NB4 (cell line): ENCODE data around the gene VDAC1.

Experiments
- DNase-seq: peaks from one replicate; pipeline ENCODE4 v3.0.0; 2010; ENCODE audit warnings: low read depth
- H3K4me3 ChIP-seq: one replicate; pipeline ENCODE4 v1.5.1; 2011; ENCODE audit warnings: mild to moderate bottlenecking, low read depth, low read length, moderate library complexity
- MAX ChIP-seq: IDR thresholded peaks from 2 replicates; pipeline ENCODE4 v1.6.1; 2011; ENCODE audit warnings: low read depth, low read length
- MYC ChIP-seq: IDR thresholded peaks from 2 replicates; pipeline ENCODE4 v1.6.1; 2011; ENCODE audit warnings: low read depth, low read length
- POLR2A ChIP-seq: IDR thresholded peaks from 2 replicates; pipeline ENCODE4 v1.6.1; 2011; ENCODE audit warnings: mild to moderate bottlenecking; ENCODE audit not compliant: insufficient read length; ENCODE audit errors: extremely low read depth
- TF ChIP-seq, protein P1 (sequence below): IDR thresholded peaks from one replicate; pipeline ENCODE4 v1.5.1; 2012; ENCODE audit warnings: low read depth, low read length

VDAC1 gene

DNA sequence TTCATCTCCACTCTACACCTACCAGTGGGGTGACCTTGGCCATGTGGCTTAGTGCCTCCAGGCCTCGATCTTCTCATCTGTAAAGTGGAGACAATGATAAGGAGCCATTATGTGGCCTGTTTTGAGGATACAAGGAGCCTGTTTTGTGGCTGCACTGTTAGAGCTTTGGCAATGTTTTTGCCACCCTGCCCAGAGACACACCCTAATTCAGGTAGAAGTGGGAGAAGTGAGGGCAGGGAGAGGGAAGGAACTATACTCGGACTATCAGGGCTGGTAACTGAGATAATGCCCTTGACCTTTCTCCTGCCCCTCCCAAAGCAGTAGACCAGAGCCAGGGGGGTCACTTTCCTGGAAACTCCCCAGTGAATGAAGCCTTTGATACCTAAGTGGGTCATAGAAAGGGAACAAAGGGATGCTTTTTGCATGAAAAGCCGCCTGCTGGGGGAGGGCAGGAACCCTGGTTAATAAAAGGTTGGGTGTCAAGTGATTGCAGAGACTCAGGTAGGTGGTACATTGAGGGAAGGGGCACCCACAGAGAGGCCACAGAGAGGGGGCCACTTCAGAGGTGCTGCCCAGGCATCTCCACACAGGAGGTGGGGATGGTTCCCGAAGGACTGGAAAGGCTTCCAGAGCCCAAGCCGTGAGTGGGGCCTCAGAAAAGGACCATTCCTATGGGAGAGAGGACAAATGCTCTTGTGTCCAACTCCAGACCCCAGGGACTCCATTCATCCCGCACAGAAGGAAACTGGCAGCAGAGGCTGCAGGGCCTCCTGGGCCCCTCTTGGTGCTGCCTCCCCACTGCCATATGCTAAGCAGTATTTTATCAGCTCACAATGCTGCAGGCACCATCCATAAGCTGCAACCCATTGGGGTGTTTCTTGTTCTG lies 42.3 kb upstream of the VDAC1 start:
- H3K4me3 ChIP-seq, result no peak overlapping the region
- TF ChIP-seq MAX (no peak), MYC (no peak), POLR2A (no peak)
- TF ChIP-seq, protein P1, sequence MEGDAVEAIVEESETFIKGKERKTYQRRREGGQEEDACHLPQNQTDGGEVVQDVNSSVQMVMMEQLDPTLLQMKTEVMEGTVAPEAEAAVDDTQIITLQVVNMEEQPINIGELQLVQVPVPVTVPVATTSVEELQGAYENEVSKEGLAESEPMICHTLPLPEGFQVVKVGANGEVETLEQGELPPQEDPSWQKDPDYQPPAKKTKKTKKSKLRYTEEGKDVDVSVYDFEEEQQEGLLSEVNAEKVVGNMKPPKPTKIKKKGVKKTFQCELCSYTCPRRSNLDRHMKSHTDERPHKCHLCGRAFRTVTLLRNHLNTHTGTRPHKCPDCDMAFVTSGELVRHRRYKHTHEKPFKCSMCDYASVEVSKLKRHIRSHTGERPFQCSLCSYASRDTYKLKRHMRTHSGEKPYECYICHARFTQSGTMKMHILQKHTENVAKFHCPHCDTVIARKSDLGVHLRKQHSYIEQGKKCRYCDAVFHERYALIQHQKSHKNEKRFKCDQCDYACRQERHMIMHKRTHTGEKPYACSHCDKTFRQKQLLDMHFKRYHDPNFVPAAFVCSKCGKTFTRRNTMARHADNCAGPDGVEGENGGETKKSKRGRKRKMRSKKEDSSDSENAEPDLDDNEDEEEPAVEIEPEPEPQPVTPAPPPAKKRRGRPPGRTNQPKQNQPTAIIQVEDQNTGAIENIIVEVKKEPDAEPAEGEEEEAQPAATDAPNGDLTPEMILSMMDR, result no peak

DNA sequence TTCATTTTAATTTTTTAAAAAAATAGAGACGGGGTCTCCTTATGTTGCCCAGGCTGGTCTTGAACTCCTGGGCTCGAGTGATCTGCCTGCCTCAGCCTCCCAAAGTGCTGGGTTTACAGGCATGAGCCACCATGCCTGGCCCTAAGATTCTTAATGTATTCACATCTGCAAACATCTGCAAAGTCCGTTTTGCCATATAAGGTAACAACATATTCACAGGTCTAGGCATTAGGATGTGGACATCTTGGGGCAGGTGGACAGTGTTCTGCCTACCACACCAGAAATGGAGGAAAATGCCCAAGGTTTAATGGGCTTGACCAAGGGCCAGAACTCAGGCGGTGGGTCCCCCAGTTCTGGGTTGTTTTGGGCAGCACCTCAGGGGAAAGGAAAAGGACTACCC lies 41.6 kb upstream of the VDAC1 start:
- TF ChIP-seq POLR2A (no peak), MYC (no peak), MAX (no peak)
- TF ChIP-seq, protein P1, result no peak
- no peak for DNase-seq
- H3K4me3 ChIP-seq, result no peak overlapping the region

More for the DNA sequence above, 42.3 kb upstream of the VDAC1 start:
- DNase-seq, result no peak

GRCh38 chr5:134043793-134044792 lies 39.3 kb upstream of the VDAC1 start:
- TF ChIP-seq MYC (no peak), POLR2A (no peak), MAX (no peak)
- TF ChIP-seq, protein P1, result no peak
- DNase-seq, result no peak
- H3K4me3 ChIP-seq, result no peak overlapping the region

DNA sequence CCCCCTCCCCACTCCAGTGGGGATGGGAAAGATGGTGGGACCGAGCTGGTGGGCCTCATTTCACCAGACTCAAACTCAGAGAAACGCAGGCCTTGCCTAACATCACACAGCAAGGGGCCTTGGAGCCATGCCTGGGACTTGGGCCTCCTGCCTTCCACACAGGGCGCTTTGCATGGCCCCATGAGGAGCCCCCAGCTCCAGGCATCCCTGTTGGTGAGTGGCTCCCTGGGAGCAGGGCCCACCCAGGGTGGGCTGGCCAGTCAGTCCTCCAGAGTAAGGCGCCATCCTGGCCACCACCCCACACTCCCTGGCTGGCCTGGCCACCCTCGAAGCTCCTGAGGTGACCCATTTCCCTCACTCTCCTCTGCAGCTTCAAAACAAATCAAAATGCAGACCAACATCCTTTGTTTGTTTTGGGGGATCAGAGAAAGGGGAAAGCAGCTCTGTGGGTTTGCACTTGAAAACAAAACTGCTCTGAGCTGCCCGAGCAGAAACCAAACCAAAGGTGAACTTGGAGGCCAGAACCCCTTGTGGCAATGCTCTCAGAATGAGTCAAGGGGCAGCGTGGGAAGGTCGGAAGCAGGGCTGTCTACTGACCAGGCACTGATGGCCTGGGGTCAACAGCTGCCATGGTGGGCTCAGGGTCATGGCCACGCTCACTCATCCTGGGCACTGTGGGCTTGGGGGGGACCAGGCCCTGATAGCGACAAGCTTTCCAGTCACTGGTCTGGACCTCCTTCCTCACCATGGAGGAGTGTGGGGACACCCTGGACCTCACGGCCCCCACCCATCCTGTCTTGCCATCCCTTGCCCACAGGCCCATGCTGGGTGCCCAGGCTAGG lies 37.0 kb upstream of the VDAC1 start:
- no peak overlapping the region for H3K4me3 ChIP-seq
- no peak for TF ChIP-seq MAX
- TF ChIP-seq POLR2A, result no peak
- TF ChIP-seq, protein P1, result no peak
- no peak for TF ChIP-seq MYC
- DNase-seq, result no peak

DNA sequence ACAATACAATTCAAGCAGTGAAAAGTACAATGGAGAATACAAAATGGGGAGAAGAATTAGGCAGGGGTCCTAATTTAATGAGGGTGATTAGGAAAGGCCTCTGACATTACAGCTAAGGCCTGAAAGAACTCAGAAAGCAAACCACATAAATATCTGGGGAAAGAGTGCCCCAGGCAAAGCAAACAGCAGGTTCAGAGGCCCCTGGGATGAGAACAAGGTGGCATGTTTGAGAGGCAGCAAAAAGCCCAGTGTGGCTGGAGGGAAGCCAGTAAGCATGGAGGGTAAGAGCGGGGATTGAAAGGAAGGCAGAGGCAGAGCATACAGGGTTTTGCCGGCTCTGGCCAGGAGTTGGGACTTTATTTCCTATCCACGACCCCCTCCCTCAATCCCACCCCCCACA lies 33.4 kb upstream of the VDAC1 start:
- DNase-seq, result no peak

More for the DNA sequence above, 33.4 kb upstream of the VDAC1 start:
- H3K4me3 ChIP-seq, result no peak overlapping the region
- TF ChIP-seq MYC, result no peak
